ENCODE data around the gene RIMBP2. TPM values are rescaled to one million over a fixed set of nuclear protein-coding genes. Genes with fewer than 3 reads are reported as not detected.

Gene RIMBP2
- total RNA-seq, 6 experiments from 2014 or later: not detected

GRCh38 chr12:130525384-130526172 is 190.5 kb downstream of the RIMBP2 start:
- H3K4me1 Mint-ChIP-seq (ENCODE audit: low read depth): no peaks in the 10 kb centered on the region
- H3K4me3 Mint-ChIP-seq: no peak overlapping the region
- H3K9me3 Mint-ChIP-seq: peaks cover 69% of the 10 kb centered on the region
- no peak overlapping the region for H3K27ac Mint-ChIP-seq
- peaks cover 3% of the 10 kb centered on the region for H3K27me3 Mint-ChIP-seq (ENCODE audit: insufficient read depth)
- H3K36me3 Mint-ChIP-seq (ENCODE audit: low read depth): peaks cover 11% of the 10 kb centered on the region; the same call in 1 of the 2 replicates
- TF ChIP-seq CTCF (IDR thresholded peaks at IDR 0.05): no peak
- DNase-seq: no peak

DNA sequence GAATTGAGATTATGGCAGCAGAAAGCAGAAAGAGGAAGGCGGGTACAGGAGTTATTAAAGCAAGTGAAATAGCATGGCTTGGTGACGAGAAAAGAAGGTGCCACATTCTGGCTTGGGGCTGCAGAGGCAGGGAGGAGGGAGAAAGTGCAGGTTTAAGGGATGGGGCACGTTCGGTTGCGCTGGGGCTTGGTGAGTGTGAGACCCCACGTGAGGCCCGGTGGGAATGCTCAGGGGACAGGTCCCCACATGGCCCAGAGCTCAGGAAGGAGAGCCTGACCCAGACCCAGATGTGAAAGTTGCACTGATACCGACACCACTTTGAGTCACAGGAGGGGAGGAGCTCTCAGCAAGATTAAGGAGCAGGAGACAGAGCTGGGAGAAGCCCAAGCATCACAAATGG is 191.3 kb downstream of the RIMBP2 start:
- Mint-ChIP-seq H3K4me3 (no peak overlapping the region), H3K27ac (no peak overlapping the region), H3K9me3 (peaks cover 73% of the 10 kb centered on the region), H3K27me3 (ENCODE audit: insufficient read depth) (peaks cover 3% of the 10 kb centered on the region), H3K36me3 (ENCODE audit: low read depth) (peaks cover 11% of the 10 kb centered on the region; the same call in 1 of the 2 replicates), H3K4me1 (ENCODE audit: low read depth) (no peaks in the 10 kb centered on the region)
- DNase-seq: no peak
- no peak for TF ChIP-seq CTCF (IDR thresholded peaks at IDR 0.05)

- H3K36me3 Mint-ChIP-seq (ENCODE audit: low read depth): peaks cover 11% of the 10 kb centered on the region; the same call in 1 of the 2 replicates
- H3K27me3 Mint-ChIP-seq (ENCODE audit: insufficient read depth): peaks cover 3% of the 10 kb centered on the region
- no peak overlapping the region for H3K27ac Mint-ChIP-seq
Measured at GRCh38 chr12:130523863-130524614, 192.1 kb downstream of the RIMBP2 start.

DNA sequence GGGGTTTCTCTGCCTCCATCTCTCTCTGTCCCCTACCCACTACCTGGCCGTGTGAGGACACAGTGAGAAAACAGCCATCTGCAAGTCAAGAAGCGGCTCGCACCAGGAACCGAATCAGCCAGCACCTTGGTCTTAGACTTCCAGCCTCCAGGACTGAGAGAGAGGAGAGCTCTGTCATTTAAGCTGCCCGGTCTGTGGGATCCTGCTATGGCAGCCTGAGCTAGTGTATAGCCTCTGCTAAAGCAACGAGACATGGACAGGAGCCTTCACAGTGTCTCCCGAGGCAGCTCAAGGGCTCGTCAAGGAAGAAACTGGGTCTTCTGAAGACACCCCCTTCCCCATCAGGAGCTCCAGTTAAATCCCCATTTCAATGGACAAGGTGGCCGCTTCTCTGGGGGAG is 192.9 kb downstream of the RIMBP2 start:
- Mint-ChIP-seq H3K4me3 (no peak overlapping the region), H3K27me3 (ENCODE audit: insufficient read depth) (peaks cover 3% of the 10 kb centered on the region), H3K9me3 (peaks cover 62% of the 10 kb centered on the region), H3K36me3 (ENCODE audit: low read depth) (peaks cover 11% of the 10 kb centered on the region; the same call in 1 of the 2 replicates), H3K4me1 (ENCODE audit: low read depth) (no peaks in the 10 kb centered on the region), H3K27ac (no peak overlapping the region)
- TF ChIP-seq CTCF (IDR thresholded peaks at IDR 0.05): no peak
- DNase-seq: no peak

More at GRCh38 chr12:130523863-130524614, 192.1 kb downstream of the RIMBP2 start:
- no peak for TF ChIP-seq CTCF (IDR thresholded peaks at IDR 0.05)
- H3K4me1 Mint-ChIP-seq (ENCODE audit: low read depth): no peaks in the 10 kb centered on the region
- H3K9me3 Mint-ChIP-seq: peaks cover 67% of the 10 kb centered on the region
- no peak overlapping the region for H3K4me3 Mint-ChIP-seq
- no peak for DNase-seq

DNA sequence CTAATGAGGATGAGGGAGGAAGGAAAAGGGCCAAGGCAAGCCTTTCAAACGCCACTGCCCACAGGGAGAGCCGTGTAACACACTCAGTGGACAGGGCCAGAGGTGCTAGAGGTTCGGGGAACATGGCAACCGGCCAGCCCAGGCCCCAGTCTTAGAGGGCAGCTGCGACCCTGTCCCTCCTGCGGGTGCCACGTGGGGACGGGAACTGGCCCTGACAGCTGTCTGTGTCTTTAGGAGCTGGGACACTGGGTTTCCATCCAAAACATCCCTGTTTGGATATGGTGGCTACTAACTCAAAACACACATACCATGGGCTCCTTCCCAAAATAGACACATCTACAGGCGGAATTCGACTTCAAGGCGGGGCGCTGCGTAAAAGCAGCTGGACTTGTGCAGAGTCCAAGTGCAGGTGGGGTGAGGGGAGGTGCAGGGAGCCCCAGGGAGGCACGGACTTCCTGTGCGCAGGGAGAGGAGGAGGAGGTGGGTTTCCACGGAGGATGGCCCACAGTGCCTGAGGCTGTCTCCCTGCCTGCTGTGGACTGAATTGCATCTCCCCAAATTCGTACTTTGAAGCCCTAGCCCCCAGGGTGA is 193.8 kb downstream of the RIMBP2 start:
- H3K9me3 Mint-ChIP-seq: peaks cover 59% of the 10 kb centered on the region
- peaks cover 3% of the 10 kb centered on the region for H3K27me3 Mint-ChIP-seq (ENCODE audit: insufficient read depth)
- TF ChIP-seq CTCF (IDR thresholded peaks at IDR 0.05): no peak
- no peak for DNase-seq
- no peak overlapping the region for H3K4me3 Mint-ChIP-seq
- H3K4me1 Mint-ChIP-seq (ENCODE audit: low read depth): no peaks in the 10 kb centered on the region
- H3K36me3 Mint-ChIP-seq (ENCODE audit: low read depth): peaks cover 11% of the 10 kb centered on the region; the same call in 1 of the 2 replicates
- H3K27ac Mint-ChIP-seq: no peak overlapping the region

All from HFFc6 (cell line).